Measurements from ENCODE around the gene ADAM12.

ADAM12 gene

GRCh38 chr10:126081841-126082466 is 306.3 kb downstream of the ADAM12 start:
- H3K4me3 ChIP-seq (ENCODE audit: low read length in 2 of 2): no peak overlapping the region
- no peaks in the 10 kb centered on the region for H3K9me3 ChIP-seq (ENCODE audit: control insufficient read depth in 2 of 2, low read length in 2 of 2)
- peaks cover 0 to 4% of the 10 kb centered on the region in 2 donors for H3K27me3 ChIP-seq (ENCODE audit: control insufficient read depth in 1 of 2, insufficient read depth in 2 of 2, low read length in 2 of 2)
- H3K9ac ChIP-seq (ENCODE audit: low read length in 2 of 2): no peak overlapping the region
- no peaks in the 10 kb centered on the region for H3K4me1 ChIP-seq (ENCODE audit: control insufficient read depth, insufficient read depth, low read length)
- no peaks in the 10 kb centered on the region for H3K36me3 ChIP-seq (ENCODE audit: control insufficient read depth in 2 of 2, insufficient read depth in 2 of 2, low read length in 2 of 2)
- H3K27ac ChIP-seq (ENCODE audit: low read length): no peak overlapping the region

GRCh38 chr10:126080879-126081411 is 307.3 kb downstream of the ADAM12 start:
- Histone ChIP-seq H3K27me3 (ENCODE audit: control insufficient read depth in 1 of 2, insufficient read depth in 2 of 2, low read length in 2 of 2) (peaks cover 0 to 4% of the 10 kb centered on the region in 2 donors), H3K36me3 (ENCODE audit: control insufficient read depth in 2 of 2, insufficient read depth in 2 of 2, low read length in 2 of 2) (no peaks in the 10 kb centered on the region), H3K9me3 (ENCODE audit: control insufficient read depth in 2 of 2, low read length in 2 of 2) (no peaks in the 10 kb centered on the region), H3K4me3 (ENCODE audit: low read length in 2 of 2) (peak overlapping the region in 1 of 2 donors; percentile 29), H3K9ac (ENCODE audit: low read length in 2 of 2) (no peak overlapping the region), H3K4me1 (ENCODE audit: control insufficient read depth, insufficient read depth, low read length) (no peaks in the 10 kb centered on the region), H3K27ac (ENCODE audit: low read length) (no peak overlapping the region)

GRCh38 chr10:126080291-126080825 is 307.9 kb downstream of the ADAM12 start:
- peaks cover 0 to 4% of the 10 kb centered on the region in 2 donors for H3K27me3 ChIP-seq (ENCODE audit: control insufficient read depth in 1 of 2, insufficient read depth in 2 of 2, low read length in 2 of 2)
- no peaks in the 10 kb centered on the region for H3K9me3 ChIP-seq (ENCODE audit: control insufficient read depth in 2 of 2, low read length in 2 of 2)
- H3K36me3 ChIP-seq (ENCODE audit: control insufficient read depth in 2 of 2, insufficient read depth in 2 of 2, low read length in 2 of 2): no peaks in the 10 kb centered on the region
- H3K9ac ChIP-seq (ENCODE audit: low read length in 2 of 2): no peak overlapping the region
- no peaks in the 10 kb centered on the region for H3K4me1 ChIP-seq (ENCODE audit: control insufficient read depth, insufficient read depth, low read length)
- H3K4me3 ChIP-seq (ENCODE audit: low read length in 2 of 2): no peak overlapping the region
- H3K27ac ChIP-seq (ENCODE audit: low read length): no peak overlapping the region

- H3K27me3 ChIP-seq (ENCODE audit: control insufficient read depth in 1 of 2, insufficient read depth in 2 of 2, low read length in 2 of 2): no peaks in the 10 kb centered on the region
- no peaks in the 10 kb centered on the region for H3K4me1 ChIP-seq (ENCODE audit: control insufficient read depth, insufficient read depth, low read length)
- no peak overlapping the region for H3K27ac ChIP-seq (ENCODE audit: low read length)
- H3K4me3 ChIP-seq (ENCODE audit: low read length in 2 of 2): no peak overlapping the region
- H3K9me3 ChIP-seq (ENCODE audit: control insufficient read depth in 2 of 2, low read length in 2 of 2): no peaks in the 10 kb centered on the region
- no peaks in the 10 kb centered on the region for H3K36me3 ChIP-seq (ENCODE audit: control insufficient read depth in 2 of 2, insufficient read depth in 2 of 2, low read length in 2 of 2)
- H3K9ac ChIP-seq (ENCODE audit: low read length in 2 of 2): no peak overlapping the region
Measured at GRCh38 chr10:126075009-126075408, 313.3 kb downstream of the ADAM12 start.

- no peaks in the 10 kb centered on the region for H3K4me1 ChIP-seq (ENCODE audit: control insufficient read depth, insufficient read depth, low read length)
- no peaks in the 10 kb centered on the region for H3K36me3 ChIP-seq (ENCODE audit: control insufficient read depth in 2 of 2, insufficient read depth in 2 of 2, low read length in 2 of 2)
- H3K9ac ChIP-seq (ENCODE audit: low read length in 2 of 2): no peak overlapping the region
- H3K27me3 ChIP-seq (ENCODE audit: control insufficient read depth in 1 of 2, insufficient read depth in 2 of 2, low read length in 2 of 2): no peaks in the 10 kb centered on the region
- no peak overlapping the region for H3K27ac ChIP-seq (ENCODE audit: low read length)
- H3K9me3 ChIP-seq (ENCODE audit: control insufficient read depth in 2 of 2, low read length in 2 of 2): no peaks in the 10 kb centered on the region
- H3K4me3 ChIP-seq (ENCODE audit: low read length in 2 of 2): no peak overlapping the region
Measured at GRCh38 chr10:126074291-126074690, 314.0 kb downstream of the ADAM12 start.

- H3K36me3 ChIP-seq (ENCODE audit: control insufficient read depth in 2 of 2, insufficient read depth in 2 of 2, low read length in 2 of 2): no peaks in the 10 kb centered on the region
- no peak overlapping the region for H3K4me3 ChIP-seq (ENCODE audit: low read length in 2 of 2)
- H3K4me1 ChIP-seq (ENCODE audit: control insufficient read depth, insufficient read depth, low read length): no peaks in the 10 kb centered on the region
- no peak overlapping the region for H3K9ac ChIP-seq (ENCODE audit: low read length in 2 of 2)
- no peaks in the 10 kb centered on the region for H3K27me3 ChIP-seq (ENCODE audit: control insufficient read depth in 1 of 2, insufficient read depth in 2 of 2, low read length in 2 of 2)
- no peaks in the 10 kb centered on the region for H3K9me3 ChIP-seq (ENCODE audit: control insufficient read depth in 2 of 2, low read length in 2 of 2)
- H3K27ac ChIP-seq (ENCODE audit: low read length): no peak overlapping the region
Measured at GRCh38 chr10:126073606-126074005, 314.7 kb downstream of the ADAM12 start.

- no peak overlapping the region for H3K9ac ChIP-seq (ENCODE audit: low read length in 2 of 2)
- no peaks in the 10 kb centered on the region for H3K4me1 ChIP-seq (ENCODE audit: control insufficient read depth, insufficient read depth, low read length)
- no peaks in the 10 kb centered on the region for H3K9me3 ChIP-seq (ENCODE audit: control insufficient read depth in 2 of 2, low read length in 2 of 2)
- no peak overlapping the region for H3K4me3 ChIP-seq (ENCODE audit: low read length in 2 of 2)
- H3K27me3 ChIP-seq (ENCODE audit: control insufficient read depth in 1 of 2, insufficient read depth in 2 of 2, low read length in 2 of 2): no peaks in the 10 kb centered on the region
- H3K27ac ChIP-seq (ENCODE audit: low read length): no peak overlapping the region
- no peaks in the 10 kb centered on the region for H3K36me3 ChIP-seq (ENCODE audit: control insufficient read depth in 2 of 2, insufficient read depth in 2 of 2, low read length in 2 of 2)
Measured at GRCh38 chr10:126072622-126073021, 315.7 kb downstream of the ADAM12 start.

GRCh38 chr10:126070476-126071215 is 317.6 kb downstream of the ADAM12 start:
- no peak overlapping the region for H3K9ac ChIP-seq (ENCODE audit: low read length in 2 of 2)
- H3K27me3 ChIP-seq (ENCODE audit: control insufficient read depth in 1 of 2, insufficient read depth in 2 of 2, low read length in 2 of 2): no peaks in the 10 kb centered on the region
- H3K27ac ChIP-seq (ENCODE audit: low read length): no peak overlapping the region
- no peaks in the 10 kb centered on the region for H3K9me3 ChIP-seq (ENCODE audit: control insufficient read depth in 2 of 2, low read length in 2 of 2)
- no peaks in the 10 kb centered on the region for H3K36me3 ChIP-seq (ENCODE audit: control insufficient read depth in 2 of 2, insufficient read depth in 2 of 2, low read length in 2 of 2)
- H3K4me1 ChIP-seq (ENCODE audit: control insufficient read depth, insufficient read depth, low read length): no peaks in the 10 kb centered on the region
- no peak overlapping the region for H3K4me3 ChIP-seq (ENCODE audit: low read length in 2 of 2)

- H3K4me3 ChIP-seq (ENCODE audit: low read length in 2 of 2): no peak overlapping the region
- H3K4me1 ChIP-seq (ENCODE audit: control insufficient read depth, insufficient read depth, low read length): no peaks in the 10 kb centered on the region
- H3K9ac ChIP-seq (ENCODE audit: low read length in 2 of 2): no peak overlapping the region
- no peaks in the 10 kb centered on the region for H3K27me3 ChIP-seq (ENCODE audit: control insufficient read depth in 1 of 2, insufficient read depth in 2 of 2, low read length in 2 of 2)
- H3K9me3 ChIP-seq (ENCODE audit: control insufficient read depth in 2 of 2, low read length in 2 of 2): no peaks in the 10 kb centered on the region
- no peak overlapping the region for H3K27ac ChIP-seq (ENCODE audit: low read length)
- H3K36me3 ChIP-seq (ENCODE audit: control insufficient read depth in 2 of 2, insufficient read depth in 2 of 2, low read length in 2 of 2): no peaks in the 10 kb centered on the region
Measured at GRCh38 chr10:126068322-126068721, 320.0 kb downstream of the ADAM12 start.

- Histone ChIP-seq H3K4me1 (ENCODE audit: control insufficient read depth, insufficient read depth, low read length) (peaks cover 8% of the 10 kb centered on the region), H3K4me3 (ENCODE audit: low read length in 2 of 2) (no peak overlapping the region), H3K27ac (ENCODE audit: low read length) (no peak overlapping the region), H3K36me3 (ENCODE audit: control insufficient read depth in 2 of 2, insufficient read depth in 2 of 2, low read length in 2 of 2) (no peaks in the 10 kb centered on the region), H3K27me3 (ENCODE audit: control insufficient read depth in 1 of 2, insufficient read depth in 2 of 2, low read length in 2 of 2) (no peaks in the 10 kb centered on the region), H3K9ac (ENCODE audit: low read length in 2 of 2) (no peak overlapping the region), H3K9me3 (ENCODE audit: control insufficient read depth in 2 of 2, low read length in 2 of 2) (peaks cover 0 to 5% of the 10 kb centered on the region in 2 donors)
Measured at GRCh38 chr10:126066456-126066855, 321.8 kb downstream of the ADAM12 start.

All from stomach smooth muscle (tissue), 2 donors.